GM03348 (cell line): ENCODE results near the gene SCYL3.
"Not testable (repeated sequence)": the region's sequence is repeated elsewhere in the genome, so short reads cannot be mapped to it uniquely, and the experiment has no call there.

Experiments
- DNase-seq: peaks from one replicate; pipeline ENCODE4 v3.0.0; 2012; ENCODE audit warnings: low spot score

Gene SCYL3

DNA sequence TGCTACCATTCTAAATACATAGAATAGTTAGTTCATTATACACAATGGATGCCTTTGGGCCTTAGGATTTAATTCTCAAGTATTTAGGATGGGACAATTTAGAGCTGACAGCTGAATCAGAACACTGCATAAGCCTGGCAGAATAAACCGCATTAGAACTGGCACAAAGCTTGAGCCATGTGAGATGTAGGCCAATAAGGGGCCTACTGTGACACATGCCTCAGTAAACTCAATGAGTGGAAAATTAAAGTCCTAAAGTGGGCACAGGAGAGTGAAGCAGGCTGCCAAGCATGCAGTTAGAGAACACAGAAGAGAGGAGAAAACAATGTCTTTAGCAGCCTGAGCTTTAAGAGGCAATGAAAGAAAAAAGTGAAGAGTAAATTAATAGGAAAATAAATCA is 24.3 kb downstream of the SCYL3 start:
- DNase-seq, result no peak

DNA sequence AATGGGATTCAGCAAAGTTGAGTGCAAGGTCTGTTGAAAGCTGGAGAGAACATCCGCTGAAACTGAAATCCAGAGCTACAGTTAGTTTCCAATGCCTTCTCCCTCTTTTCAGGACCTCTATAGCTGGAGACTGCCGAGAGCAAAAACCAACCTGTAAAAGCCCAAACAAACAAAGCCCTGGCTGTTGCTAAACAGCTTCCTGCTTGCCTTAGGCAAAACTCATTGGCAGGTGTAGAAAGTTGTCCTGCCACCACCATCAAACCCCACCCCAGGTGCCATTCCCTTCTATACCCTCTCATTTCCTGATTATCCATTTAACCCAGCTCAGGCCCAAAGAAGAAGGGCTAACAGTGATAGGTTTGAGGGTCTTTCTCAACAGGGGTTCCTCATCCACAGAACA is 24.7 kb downstream of the SCYL3 start:
- no peak for DNase-seq

DNA sequence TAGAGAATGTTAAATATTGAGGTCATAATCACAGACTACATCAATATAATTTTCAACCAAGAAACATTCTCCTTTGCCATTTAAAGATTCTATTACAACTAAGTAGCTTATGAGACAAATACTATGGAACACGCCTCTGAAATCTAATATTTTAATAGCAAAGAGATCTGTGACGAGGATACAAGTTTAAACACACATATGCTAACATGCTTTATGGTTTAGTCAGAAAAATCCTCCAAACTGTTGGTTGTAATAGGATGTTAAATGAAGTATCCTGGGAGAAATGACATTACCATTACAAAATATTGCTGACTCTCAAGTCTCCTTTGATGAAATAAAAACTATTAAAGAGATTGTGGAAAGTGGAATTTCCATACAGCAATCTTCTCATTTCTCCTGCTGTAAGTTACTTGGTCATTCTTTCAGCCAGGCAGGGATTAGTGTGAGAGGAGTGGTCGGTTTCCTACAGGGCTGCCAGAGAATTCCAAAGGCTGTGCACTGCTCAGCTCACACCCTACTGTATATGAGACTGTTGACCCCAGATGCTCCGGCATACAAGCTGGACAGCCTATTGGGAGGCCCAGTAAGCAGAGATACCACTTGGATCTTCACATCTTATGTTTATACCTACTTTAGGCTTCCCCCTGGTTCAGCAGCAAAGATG is 26.6 kb downstream of the SCYL3 start:
- no peak for DNase-seq

DNA sequence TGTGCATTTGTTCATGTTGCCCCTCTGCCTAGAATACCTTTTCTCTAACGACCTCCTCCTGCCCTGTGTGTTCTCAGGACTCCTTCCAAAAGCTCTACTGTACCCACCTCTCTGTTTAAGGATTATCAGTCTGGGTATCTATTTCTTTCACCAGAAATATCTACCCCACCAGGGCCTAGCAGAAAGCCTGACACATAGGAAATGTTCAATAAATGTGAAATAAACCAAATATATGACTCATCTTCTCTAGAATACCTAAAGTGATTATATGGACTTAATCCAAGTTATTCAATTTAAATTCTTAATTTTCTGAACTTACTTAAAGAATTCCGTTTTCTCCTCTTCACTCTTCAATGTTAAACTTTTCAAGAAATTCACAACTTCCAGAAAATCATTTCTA is 27.1 kb downstream of the SCYL3 start:
- no peak for DNase-seq

DNA sequence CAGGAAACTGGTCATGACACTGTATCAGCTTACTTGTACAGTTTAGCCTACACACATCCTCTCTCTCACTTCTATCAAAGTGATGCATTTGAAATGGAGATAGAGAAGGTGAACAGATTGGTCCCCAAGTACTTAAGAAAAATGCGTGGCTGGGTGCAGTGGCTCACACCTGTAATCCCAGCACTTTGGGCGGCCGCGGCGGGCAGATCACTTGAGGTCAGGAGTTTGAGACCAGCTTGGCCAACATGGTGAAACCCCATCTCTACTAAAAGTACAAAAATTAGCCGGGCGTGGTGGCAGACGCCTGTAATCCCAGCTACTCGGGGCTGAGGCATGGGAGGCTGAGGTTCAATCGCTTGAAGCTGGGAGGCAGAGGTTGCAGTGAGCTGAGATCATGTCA is 29.2 kb downstream of the SCYL3 start:
- DNase-seq, result not testable (repeated sequence)

DNA sequence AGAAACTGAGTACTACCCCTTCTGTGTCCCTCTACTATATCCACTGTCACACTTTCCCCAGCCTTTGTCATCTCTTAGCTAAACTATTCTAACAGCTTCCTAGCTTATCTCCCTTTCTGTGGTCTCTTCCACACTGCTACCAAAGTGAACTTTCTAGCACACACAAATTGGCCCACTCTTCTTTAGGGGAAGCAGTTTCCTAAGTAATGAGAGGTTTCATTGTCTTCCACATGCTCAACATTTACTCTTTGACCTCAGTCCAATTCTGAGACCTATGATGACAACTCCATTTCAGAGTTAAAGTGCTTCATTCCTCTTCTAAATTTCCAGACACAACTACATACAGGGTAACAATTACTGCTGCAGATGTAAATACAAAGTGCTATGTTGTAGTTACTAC is 32.9 kb downstream of the SCYL3 start:
- DNase-seq, result no peak

DNA sequence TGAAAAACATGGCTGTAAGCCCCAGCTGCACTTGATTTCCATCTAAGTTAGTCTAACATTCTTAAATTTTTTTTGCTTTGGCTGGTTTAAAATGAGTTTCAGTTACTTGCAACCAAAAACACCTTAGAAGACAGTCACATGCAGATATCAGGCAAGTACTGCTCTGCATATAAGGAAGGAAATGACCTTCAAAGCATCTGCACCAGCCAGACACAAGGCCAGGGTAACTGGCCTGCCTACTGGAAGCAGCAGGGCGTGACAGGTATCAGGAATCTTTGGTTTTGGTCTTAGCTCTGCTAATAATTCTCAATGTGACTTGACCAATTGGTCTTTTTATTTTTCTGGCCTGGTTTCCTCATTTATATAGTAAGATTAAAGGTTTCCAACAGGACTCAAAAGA is 33.5 kb downstream of the SCYL3 start:
- DNase-seq, result no peak

DNA sequence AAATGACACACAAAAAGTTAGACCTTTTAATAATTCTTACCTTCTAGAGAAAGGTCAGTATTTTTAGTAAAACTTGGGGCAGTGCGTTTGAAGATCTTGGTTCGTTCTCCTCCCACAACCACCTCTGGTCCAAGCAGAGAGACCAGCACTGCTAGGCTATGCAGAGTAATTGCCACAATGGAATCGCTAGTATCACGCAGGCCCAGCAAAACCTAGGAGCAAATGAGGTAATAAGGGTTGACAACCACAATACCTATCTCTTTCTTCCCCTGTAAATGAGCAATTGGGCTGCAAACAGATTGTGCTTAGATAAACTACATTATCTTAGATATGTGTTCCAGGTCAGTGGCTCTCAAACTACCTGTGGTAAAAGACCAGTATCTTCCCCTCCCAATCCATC is 34.7 kb downstream of the SCYL3 start:
- DNase-seq, result no peak

DNA sequence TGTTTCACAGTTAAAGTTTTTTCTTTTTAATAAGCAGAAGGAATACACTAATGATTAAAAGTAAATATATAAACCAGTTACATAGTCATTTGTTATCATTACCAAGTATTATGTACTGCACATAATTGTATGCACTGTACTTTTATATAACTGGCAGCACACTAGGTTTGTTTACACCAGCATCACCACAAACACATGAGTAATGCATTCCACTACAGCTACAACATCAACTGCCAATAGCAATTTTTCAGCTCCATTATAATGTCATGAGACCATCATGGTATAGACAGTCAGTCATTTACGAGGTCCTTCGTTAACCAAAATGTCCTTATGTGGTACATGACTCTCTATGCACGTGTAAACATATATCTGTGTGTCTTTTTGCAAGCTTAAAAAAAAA is 35.2 kb downstream of the SCYL3 start:
- DNase-seq, result no peak

DNA sequence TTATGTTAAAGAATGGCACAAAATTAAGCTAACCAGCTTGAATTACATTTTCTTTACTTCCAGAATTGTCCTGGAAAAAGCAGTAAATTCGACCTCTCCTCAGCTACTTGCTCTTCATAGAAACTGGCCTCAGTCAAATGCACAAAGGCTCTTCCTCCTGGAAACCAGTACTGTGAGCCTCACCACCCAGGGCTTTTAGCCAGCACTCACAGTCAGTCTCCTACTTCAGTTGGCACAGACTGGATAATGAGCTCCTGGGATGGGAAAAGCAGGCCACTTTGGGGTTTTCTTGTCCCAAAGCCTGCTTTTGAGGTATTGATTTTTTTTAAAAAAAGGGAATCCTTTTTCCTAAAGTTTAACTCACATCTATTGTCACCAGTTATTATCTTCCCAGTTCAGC is 40.4 kb downstream of the SCYL3 start:
- no peak for DNase-seq

DNA sequence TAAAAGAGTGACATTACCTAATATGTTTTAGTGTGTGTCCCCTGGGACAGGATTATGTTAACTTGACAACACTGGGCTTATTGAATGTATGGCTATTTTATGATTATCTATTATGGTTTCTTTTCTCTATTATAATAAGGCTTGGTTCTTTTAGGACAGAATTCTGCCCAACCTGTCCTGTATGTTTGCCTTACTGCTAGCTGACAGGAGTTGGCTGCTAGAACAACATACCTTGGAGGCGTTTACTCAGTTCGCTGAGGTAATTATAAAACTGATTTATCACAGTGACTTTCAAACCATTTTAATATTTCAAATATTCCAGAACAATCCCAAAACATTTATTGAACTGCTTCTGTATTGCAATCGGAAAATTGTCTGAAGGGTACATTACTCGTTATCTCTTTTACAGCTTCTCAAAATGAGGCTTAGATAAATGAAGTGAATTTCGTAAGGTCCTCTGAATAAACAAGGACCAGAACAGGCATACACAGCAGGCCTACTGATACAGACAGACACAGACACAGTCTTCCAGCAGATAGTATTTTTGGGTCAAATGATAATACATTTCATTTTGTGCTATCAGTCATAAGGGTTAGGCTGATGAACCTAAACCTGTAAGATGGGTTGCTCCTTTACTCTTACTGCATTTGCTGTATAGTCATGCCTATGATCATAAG is 44.2 kb downstream of the SCYL3 start:
- no peak for DNase-seq

DNA sequence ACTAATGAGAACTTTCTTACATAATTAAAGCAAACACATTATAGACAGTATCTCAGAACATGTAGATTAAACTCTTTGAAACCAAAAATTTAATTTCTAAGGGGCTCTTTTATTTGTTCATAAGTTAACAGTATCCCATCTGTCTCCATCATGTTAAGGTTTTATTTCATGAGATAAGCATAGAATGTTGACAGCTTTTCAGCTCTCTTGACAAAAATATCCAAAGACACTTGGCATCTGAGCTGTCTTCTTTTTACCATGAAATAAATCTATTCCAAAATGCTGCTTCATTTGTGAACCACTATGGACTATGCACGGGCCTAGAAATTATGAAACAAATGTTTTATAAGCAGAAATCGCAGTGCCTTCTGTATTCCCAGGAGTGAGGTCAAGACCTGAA is 45.2 kb downstream of the SCYL3 start:
- no peak for DNase-seq

DNA sequence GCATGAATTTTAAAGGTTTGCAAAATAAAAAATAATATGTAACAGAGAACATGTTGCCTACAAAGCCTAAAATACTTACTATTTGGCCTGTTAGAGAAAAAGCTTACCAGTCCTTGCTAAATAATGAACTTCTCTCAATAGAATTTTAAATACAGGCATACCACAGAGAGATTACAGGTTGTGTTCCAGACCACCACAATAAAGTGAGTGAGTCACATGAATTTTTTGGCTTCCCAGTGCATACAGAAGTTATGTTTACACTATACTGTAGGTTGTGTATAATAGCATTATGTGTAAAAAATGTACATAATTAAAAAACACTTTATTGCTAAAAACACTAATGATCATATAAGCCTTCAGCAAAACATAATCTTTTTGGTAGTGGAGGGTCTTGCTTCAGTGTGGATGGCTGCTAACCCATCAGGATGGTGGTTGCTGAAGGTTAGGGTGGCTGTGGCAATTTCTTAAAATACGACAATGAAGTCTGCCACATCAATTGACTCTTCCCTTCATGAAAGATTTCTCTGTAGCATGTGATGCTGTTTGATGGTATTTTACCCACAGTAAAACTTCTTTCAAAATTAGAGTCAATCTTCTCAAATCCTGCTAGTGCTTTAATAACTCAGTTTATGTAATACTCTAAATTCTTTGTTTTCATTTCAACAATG is 48.6 kb downstream of the SCYL3 start:
- no peak for DNase-seq

DNA sequence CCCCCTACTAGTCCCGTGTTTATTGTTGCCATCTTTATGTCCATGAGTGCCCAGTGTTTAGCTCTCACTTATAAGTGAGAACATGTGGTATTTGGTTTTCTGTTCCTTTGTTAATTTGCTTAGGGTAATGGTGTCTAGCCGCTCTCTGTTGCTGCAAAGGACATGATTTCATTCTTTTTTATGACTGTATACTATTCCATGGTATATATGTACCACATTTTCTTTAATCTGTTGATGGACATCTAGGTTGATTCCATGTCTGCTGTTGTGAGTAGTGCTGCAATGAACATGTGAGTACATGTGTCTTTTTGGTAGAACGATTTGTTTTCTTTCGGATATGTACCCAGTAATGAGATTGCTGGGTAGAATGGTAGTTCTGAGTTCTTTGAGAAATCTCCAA is 54.8 kb downstream of the SCYL3 start:
- no peak for DNase-seq

DNA sequence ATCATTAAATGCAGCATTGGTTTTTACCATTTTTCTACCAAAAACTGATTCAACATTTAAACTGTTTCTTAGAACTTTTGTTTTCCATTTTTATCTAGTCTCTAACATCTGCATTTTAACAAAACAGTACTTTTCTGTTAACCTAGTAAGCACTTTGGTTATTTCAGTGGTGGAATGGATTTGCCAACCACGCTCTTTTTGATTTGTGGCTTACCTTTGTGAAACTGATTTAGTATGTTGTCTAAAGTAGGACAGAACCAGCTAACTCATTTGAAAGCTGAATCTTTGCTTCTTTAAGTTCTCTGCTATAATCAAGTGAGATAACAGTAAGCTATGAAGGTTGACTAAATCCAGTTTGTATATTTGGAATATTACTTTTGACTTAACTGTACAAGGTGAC is 57.5 kb downstream of the SCYL3 start:
- DNase-seq, result no peak

DNA sequence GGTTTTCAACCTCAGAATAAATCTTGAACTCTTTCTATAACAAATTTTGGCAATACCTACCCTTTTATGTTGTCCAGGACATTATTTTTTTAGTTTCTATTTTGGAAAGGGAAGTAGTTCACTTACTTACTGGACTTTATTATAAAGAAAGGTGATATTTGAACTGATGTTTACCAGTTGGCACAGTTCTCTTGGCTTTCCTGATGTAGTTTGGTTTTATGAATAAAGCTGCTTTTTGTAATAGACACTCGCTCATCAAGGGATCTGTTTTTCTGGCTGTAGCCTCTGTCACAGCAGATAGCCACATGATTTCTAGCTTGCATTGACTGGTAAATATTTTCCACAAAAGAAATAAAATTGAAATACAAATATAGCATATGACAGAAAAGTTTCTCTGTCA is 58.0 kb downstream of the SCYL3 start:
- DNase-seq, result no peak

DNA sequence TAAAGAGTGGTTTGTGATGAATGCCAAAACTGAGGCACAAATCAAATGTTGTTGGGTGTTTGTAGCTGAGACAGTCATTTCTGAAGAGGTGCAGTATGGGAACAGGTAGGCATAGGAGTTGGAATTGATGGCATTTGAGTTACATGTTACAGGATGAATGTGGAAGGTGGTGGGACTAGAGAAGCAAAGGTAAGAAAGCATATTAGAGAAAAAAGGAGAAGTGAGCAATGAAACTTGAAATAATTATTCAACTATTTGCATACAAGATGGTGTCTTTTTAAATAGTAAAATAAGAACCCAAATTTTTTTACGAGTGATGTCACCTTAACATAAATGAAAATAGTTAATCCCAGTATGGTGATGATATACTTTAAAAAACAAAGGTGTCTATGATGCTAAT is 58.8 kb downstream of the SCYL3 start:
- DNase-seq, result no peak

DNA sequence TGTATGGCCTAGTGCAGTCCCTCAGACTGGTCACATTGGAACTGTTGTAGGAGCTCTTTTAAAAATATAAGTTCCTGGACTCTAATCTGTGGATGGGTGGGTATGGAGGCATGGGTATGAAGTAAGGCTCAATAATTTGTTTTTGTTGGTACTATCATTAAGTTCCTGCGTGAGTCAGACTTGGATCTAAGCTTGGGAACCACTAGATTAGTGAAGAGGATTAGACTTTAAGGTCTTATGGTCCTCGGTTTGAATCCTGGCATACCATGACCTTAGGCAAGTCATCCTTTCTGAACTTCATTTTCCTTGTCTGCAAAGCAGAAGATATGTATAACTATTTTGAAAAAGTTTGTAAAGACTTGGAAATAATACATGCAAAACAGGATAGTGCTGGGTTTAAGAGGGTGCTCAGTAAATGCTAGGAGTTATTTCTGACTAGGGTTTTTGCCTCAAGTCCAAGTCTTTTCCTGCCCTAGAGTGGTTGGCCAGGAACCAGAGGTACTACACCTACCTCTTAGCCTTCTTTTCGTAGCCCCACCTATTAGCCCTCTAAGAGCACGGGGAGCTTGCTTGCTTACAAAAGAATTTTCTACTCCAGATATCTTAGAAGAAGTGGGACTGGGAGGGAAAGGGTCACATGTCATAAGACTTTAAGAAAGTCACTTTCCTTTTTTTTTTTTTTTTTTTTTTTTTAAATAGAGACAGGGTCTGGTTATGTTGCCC is 60.4 kb downstream of the SCYL3 start:
- DNase-seq, result no peak

DNA sequence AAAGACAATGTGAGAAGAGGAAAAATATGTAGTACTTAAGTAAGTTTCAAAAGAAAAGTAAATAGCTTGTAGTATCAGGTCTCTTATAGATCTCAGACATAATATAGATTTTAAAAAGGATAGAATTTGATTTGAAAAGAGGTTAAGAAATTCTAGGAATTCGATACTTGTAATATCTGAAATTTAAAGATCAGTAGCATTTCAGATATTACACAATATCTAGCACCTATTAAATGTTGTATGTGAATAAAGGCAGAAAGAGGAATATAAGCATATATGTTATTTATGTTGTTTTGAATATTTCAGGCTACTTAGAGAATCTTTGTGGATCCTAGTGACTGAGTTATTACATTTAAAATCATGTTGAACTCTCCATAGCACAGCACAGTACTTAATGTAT is 64.0 kb downstream of the SCYL3 start:
- DNase-seq, result no peak

DNA sequence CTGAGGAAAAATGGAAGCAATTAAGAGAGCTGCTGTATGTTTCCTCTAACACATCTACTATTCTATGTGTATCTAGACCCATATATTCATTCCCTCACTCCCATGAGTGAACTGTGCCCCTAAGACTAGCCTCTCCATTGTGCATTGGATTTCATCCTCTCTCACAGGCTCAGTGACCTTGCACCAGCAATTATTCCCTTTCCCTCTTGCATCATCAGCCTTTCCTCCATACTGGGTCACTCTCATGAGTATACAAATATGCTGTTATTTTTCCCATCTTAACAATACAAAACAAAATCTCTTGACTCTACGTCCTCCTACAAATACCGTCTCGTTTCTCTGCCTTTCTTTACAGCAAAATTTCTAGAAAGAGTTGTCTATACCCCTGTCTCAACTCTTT is 69.5 kb downstream of the SCYL3 start:
- DNase-seq, result no peak

DNA sequence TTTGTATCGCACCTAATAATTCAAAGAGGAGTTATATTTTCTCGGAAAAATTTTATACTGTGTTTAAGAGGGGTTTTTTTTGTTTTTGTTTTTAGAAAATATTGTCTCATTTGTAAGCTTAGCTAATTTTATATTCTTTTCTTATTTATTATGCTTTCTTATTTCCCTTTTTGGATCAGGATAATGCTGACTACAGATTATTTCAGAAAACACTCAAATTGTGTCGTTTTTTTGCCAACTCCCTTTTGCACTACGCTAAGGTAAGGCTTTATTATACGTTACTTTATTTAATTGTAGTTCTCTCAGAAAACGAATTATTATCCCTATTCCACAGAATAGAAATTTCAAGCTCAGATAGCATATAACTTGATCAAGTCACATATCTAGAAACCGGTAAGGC is 72.2 kb downstream of the SCYL3 start:
- no peak for DNase-seq

DNA sequence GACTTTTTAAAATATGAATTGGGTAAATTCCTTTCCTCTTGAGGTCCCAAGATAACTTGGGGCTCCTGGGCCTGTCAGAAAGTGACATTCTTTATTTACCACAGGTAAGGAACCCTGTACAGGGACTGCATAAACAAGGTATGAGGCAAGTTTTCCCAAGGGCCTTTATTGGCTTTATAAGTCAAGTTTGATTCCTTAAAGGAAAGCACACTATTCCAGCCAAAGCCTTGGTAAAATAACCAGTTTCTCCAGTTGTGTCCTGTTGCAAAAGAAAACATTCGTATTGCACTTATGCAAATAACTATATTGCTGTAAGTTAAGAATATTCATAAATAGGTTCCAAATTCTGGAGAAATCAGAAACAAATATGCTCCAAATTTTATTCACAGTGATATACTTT is 77.1 kb downstream of the SCYL3 start:
- DNase-seq, result no peak

DNA sequence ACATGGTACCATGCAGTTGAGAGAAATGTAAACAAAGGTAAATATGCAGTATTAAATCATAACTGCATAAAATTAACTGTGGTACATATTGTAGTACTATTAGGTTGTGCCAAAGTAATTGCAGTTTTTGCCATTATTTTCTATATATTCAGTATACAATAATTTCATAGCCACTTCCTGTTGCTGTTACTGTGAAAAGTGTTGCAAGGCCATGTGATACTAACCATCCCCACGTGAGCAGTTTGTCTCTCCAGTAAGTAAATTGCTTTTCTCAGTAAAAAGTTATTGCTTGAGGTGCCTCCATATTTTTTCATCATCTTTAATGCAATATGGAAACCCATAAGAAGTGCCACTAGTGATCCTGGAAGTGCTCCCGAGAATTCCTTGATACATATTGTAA is 79.4 kb downstream of the SCYL3 start:
- DNase-seq, result no peak
